SK-N-SH (cell line): ENCODE data around the gene MAPKAP1. TPM values are rescaled to one million over a fixed set of nuclear protein-coding genes. Genes with fewer than 3 reads are reported as not detected.

Source experiments
- CTCF ChIA-PET: fragments of 300-600, 350-600 bp; formaldehyde crosslinking; extraction: SDS; loops from one replicate; lab custom pipeline; 2021; lab: Yijun Ruan, JAX
- POLR2A ChIA-PET: fragments of 350-600 bp; sonication (Branson Sonifier 250); formaldehyde crosslinking; extraction: SDS; loops from one replicate; lab custom pipeline; 2020; ENCODE audit warnings: antibody characterized with exemption, inconsistent platforms; lab: Yijun Ruan, JAX
- DNase-seq: peaks from one replicate; pipeline ENCODE4 v3.0.0; 2012
- H2AFZ ChIP-seq: fragments of 200-600 bp; sonication (generic); 2 replicates; pipeline ENCODE4 v1.8.1; 2016; ENCODE audit warnings: antibody characterized with exemption, mild to moderate bottlenecking, low read depth
- H3F3A ChIP-seq: fragments of 200-600 bp; sonication (generic); replicated peaks from 2 replicates; pipeline ENCODE3; 2016; ENCODE audit warnings: antibody characterized with exemption, mild to moderate bottlenecking; ENCODE audit not compliant: insufficient read depth
- H3K27ac ChIP-seq, 2 experiments: fragments of 200-500 bp in 1 of 2; fragments of 200-600 bp in 1 of 2; sonication (Bioruptor generic) in 1 of 2; sonication (generic), shearing (Covaris generic) in 1 of 2; 2 replicates each; pipeline versions ENCODE4 v1.5.1 to v1.6.1; 2014 to 2016; ENCODE audit warnings: low read depth in 2 of 2, inconsistent platforms in 1 of 2, low read length in 1 of 2, mild to moderate bottlenecking in 1 of 2, mixed read lengths in 1 of 2
- H3K27me3 ChIP-seq: fragments of 200-600 bp; sonication (generic), shearing (Covaris generic); 2 replicates; pipeline ENCODE4 v1.6.1; 2016; ENCODE audit warnings: mixed run types; ENCODE audit not compliant: insufficient read depth
- H3K36me3 ChIP-seq, 2 experiments: fragments of 200-500 bp in 1 of 2; fragments of 200-600 bp in 1 of 2; sonication (Bioruptor generic) in 1 of 2; sonication (generic) in 1 of 2; replicated peaks in 1 of 2; 2 replicates each; pipeline versions ENCODE3 to v1.5.1; 2014 to 2016; ENCODE audit warnings: low read length in 1 of 2, mild to moderate bottlenecking in 1 of 2; ENCODE audit not compliant: insufficient read depth in 2 of 2, control insufficient read depth in 1 of 2
- H3K4me1 ChIP-seq, 2 experiments: fragments of 200-500 bp in 1 of 2; fragments of 200-600 bp in 1 of 2; sonication (Bioruptor generic) in 1 of 2; sonication (generic), shearing (Covaris generic) in 1 of 2; 2 replicates each; pipeline versions ENCODE4 v1.5.1 to v1.6.1; 2014 to 2016; ENCODE audit warnings: low read depth in 1 of 2, low read length in 1 of 2, mixed run types in 1 of 2; ENCODE audit not compliant: insufficient read depth in 2 of 2, control insufficient read depth in 1 of 2
- H3K4me2 ChIP-seq: fragments of 200-600 bp; sonication (generic), shearing (Covaris generic); 2 replicates; pipeline ENCODE4 v1.6.1; 2017; ENCODE audit warnings: mixed run types
- H3K4me3 ChIP-seq, 2 experiments: fragments of 200-500 bp in 1 of 2; fragments of 200-600 bp in 1 of 2; sonication (Bioruptor generic) in 1 of 2; sonication (generic), shearing (Covaris generic) in 1 of 2; 2 replicates each; pipeline versions ENCODE4 v1.5.1 to v1.8.1; 2014 to 2016; ENCODE audit warnings: low read depth in 2 of 2, inconsistent platforms in 1 of 2, low read length in 1 of 2, mild to moderate bottlenecking in 1 of 2, mixed read lengths in 1 of 2, moderate library complexity in 1 of 2
- H3K79me2 ChIP-seq: fragments of 200-600 bp; sonication (generic); 2 replicates; pipeline ENCODE4 v1.8.1; 2017; ENCODE audit warnings: mild to moderate bottlenecking; ENCODE audit not compliant: insufficient read depth
- H3K9ac ChIP-seq: fragments of 200-600 bp; sonication (generic); 2 replicates; pipeline ENCODE4 v1.6.1; 2017; ENCODE audit warnings: mixed run types
- H3K9me2 ChIP-seq: fragments of 200-600 bp; sonication (generic); 2 replicates; pipeline ENCODE4 v1.6.1; 2017; ENCODE audit warnings: mixed run types
- H3K9me3 ChIP-seq: fragments of 200-600 bp; sonication (generic); 2 replicates; pipeline ENCODE4 v1.6.1; 2017; ENCODE audit warnings: mixed run types, mild to moderate bottlenecking, moderate library complexity
- H4K20me1 ChIP-seq: fragments of 200-600 bp; sonication (generic); 2 replicates; pipeline ENCODE4 v1.6.1; 2017; ENCODE audit warnings: mild to moderate bottlenecking, mixed run types; ENCODE audit not compliant: insufficient read depth
- CTCF ChIP-seq: fragments of 200-600 bp; sonication (generic); IDR thresholded peaks from 2 replicates; pipeline ENCODE4 v1.6.1; 2017; ENCODE audit warnings: antibody characterized with exemption, mild to moderate bottlenecking, moderate library complexity
- ELF1 ChIP-seq: IDR thresholded peaks from 2 replicates; pipeline ENCODE4 v1.4.0; 2012
- EZH2phosphoT487 ChIP-seq: fragments of 200-600 bp; sonication (generic); IDR thresholded peaks from 2 replicates; pipeline ENCODE4 v1.6.1; 2017; ENCODE audit warnings: low read depth, mixed run types, mild to moderate bottlenecking, antibody characterized with exemption, moderate library complexity, borderline replicate concordance
- FOSL2 ChIP-seq: IDR thresholded peaks from 2 replicates; pipeline ENCODE4 v1.4.0; 2012; ENCODE audit warnings: low read depth, mild to moderate bottlenecking, moderate library complexity, borderline replicate concordance
- GABPA ChIP-seq: IDR thresholded peaks from 2 replicates; pipeline ENCODE4 v1.4.0; 2012; ENCODE audit warnings: low read depth, mild to moderate bottlenecking
- MXI1 ChIP-seq: IDR thresholded peaks from 2 replicates; pipeline ENCODE4 v1.6.1; 2012; ENCODE audit warnings: mild to moderate bottlenecking, low read depth, low read length, improper control_type of control experiment
- NFIC ChIP-seq: IDR thresholded peaks from 2 replicates; pipeline ENCODE4 v1.4.0; 2012; ENCODE audit warnings: borderline replicate concordance
- PBX3 ChIP-seq: IDR thresholded peaks from 2 replicates; pipeline ENCODE4; 2012
- POLR2AphosphoS5 ChIP-seq: IDR thresholded peaks from 2 replicates; pipeline ENCODE4 v1.6.1; 2012; ENCODE audit warnings: low read depth, low read length
- RAD21 ChIP-seq: IDR thresholded peaks from 2 replicates; pipeline ENCODE4 v1.6.1; 2012; ENCODE audit warnings: mild to moderate bottlenecking, low read length
- RCOR1 ChIP-seq: fragments of 150-350 bp; IDR thresholded peaks from 2 replicates; pipeline ENCODE4 v1.6.1; 2017; ENCODE audit warnings: antibody characterized with exemption, low read length
- REST ChIP-seq: IDR thresholded peaks from 2 replicates; pipeline ENCODE4 v1.6.1; 2012; ENCODE audit warnings: mild to moderate bottlenecking, low read depth, low read length, moderate library complexity
- RFX5 ChIP-seq: IDR thresholded peaks from 2 replicates; pipeline ENCODE4 v1.6.1; 2012; ENCODE audit warnings: mild to moderate bottlenecking, improper control_type of control experiment, low read length
- RXRA ChIP-seq: IDR thresholded peaks from 2 replicates; pipeline ENCODE4 v1.4.0; 2012; ENCODE audit warnings: low read depth, mild to moderate bottlenecking, borderline replicate concordance
- TAF1 ChIP-seq: IDR thresholded peaks from 2 replicates; pipeline ENCODE4 v1.6.1; 2012; ENCODE audit warnings: low read depth, mild to moderate bottlenecking, low read length, moderate library complexity, borderline replicate concordance
- TEAD4 ChIP-seq: IDR thresholded peaks from 2 replicates; pipeline ENCODE4 v1.4.0; 2012; ENCODE audit warnings: mild to moderate bottlenecking, borderline replicate concordance; ENCODE audit not compliant: insufficient read depth
- USF1 ChIP-seq: IDR thresholded peaks from 2 replicates; pipeline ENCODE4 v1.4.0; 2012; ENCODE audit warnings: low read depth, borderline replicate concordance
- ZBTB33 ChIP-seq: IDR thresholded peaks from 2 replicates; pipeline ENCODE4 v1.4.0; 2012; ENCODE audit warnings: low read depth, borderline replicate concordance
- WGBS: methylation state at CpG from one replicate; pipeline ENCODE4 v1.1.6; 2017; ENCODE audit warnings: low lambda C conversion rate; 5-methylcytosine and 5-hydroxymethylcytosine counted together
- polyA plus RNA-seq, 3 experiments: library from polyadenylated mRNA; depleted of rRNA; stranded (reverse); fragments of >200 nt; gene quantifications; 2 replicates each; pipeline ENCODE4 v1.2.3, GENCODE V29; 2012

Gene MAPKAP1
- polyA plus RNA-seq, 1 of the 3 experiments (the other 2 are of a cell fraction), result 117 TPM

- peaks cover 9% of the 10 kb centered on the region; the same call in 1 of the 2 replicates for H3K79me2 ChIP-seq
- no peak for TF ChIP-seq USF1
- no peak for TF ChIP-seq RAD21
- no peak for TF ChIP-seq ELF1
- no peak for TF ChIP-seq NFIC
- TF ChIP-seq EZH2phosphoT487, result no peak
- TF ChIP-seq RXRA, result no peak
- TF ChIP-seq RFX5, result no peak
- no peak for TF ChIP-seq TEAD4
- TF ChIP-seq RCOR1, result no peak
- no peak for TF ChIP-seq PBX3
- no peak for TF ChIP-seq FOSL2
- TF ChIP-seq POLR2AphosphoS5, result no peak
- H3K9ac ChIP-seq, result no peak overlapping the region
- no peak overlapping the region for H3K4me2 ChIP-seq
- H3K9me3 ChIP-seq, result peaks cover 11% of the 10 kb centered on the region; the same call in 1 of the 2 replicates
- no peaks in the 10 kb centered on the region for H4K20me1 ChIP-seq
- H3K4me3 ChIP-seq, result no peak overlapping the region
- ChIA-PET POLR2A (no interaction called here), CTCF (no interaction called here)
- H3F3A ChIP-seq, result peaks cover 7% of the 10 kb centered on the region
- peaks cover 3 to 5% of the 10 kb centered on the region in 2 experiments; a peak in 3 of 4 replicates for H3K4me1 ChIP-seq
- 86% methylated on average over 1 of the region's 1 CpG for WGBS
- H3K36me3 ChIP-seq, result peaks cover 2 to 40% of the 10 kb centered on the region in 2 experiments
- no peaks in the 10 kb centered on the region for H3K9me2 ChIP-seq
- H3K27ac ChIP-seq, result no peak overlapping the region
- H3K27me3 ChIP-seq, result no peaks in the 10 kb centered on the region
- H2AFZ ChIP-seq, result no peak overlapping the region
- DNase-seq, result no peak
Observed at GRCh38 chr9:125504616-125505015, 202.4 kb downstream of the MAPKAP1 start.

- WGBS, result 89% methylated on average over 1 of the region's 1 CpG
- POLR2A ChIA-PET, result no interaction called here
- TF ChIP-seq GABPA (no peak), REST (no peak), CTCF (no peak), MXI1 (no peak), ZBTB33 (no peak), TAF1 (no peak)
Observed at GRCh38 chr9:125497906-125498305, 209.1 kb downstream of the MAPKAP1 start.

More at GRCh38 chr9:125497906-125498305, 209.1 kb downstream of the MAPKAP1 start:
- H3K9me2 ChIP-seq, result no peaks in the 10 kb centered on the region
- CTCF ChIA-PET, result interaction anchor here (2.1 kb wide), 1 partner anchor 9 kb away, joined by 6 read pairs; no protein-coding TSS in a partner anchor
- no peaks in the 10 kb centered on the region for H3K27me3 ChIP-seq
- no peak overlapping the region for H3K4me2 ChIP-seq
- peaks cover 11% of the 10 kb centered on the region; the same call in 1 of the 2 replicates for H3K9me3 ChIP-seq
- H3K27ac ChIP-seq, result no peak overlapping the region
- no peak for DNase-seq
- no peak overlapping the region for H3K4me3 ChIP-seq
- H3K79me2 ChIP-seq, result no peaks in the 10 kb centered on the region
- peaks cover 0 to 30% of the 10 kb centered on the region in 2 experiments for H3K36me3 ChIP-seq
- H3F3A ChIP-seq, result no peaks in the 10 kb centered on the region
- H3K4me1 ChIP-seq, result peaks cover 0 to 18% of the 10 kb centered on the region in 2 experiments; a peak in 2 of 4 replicates
- H2AFZ ChIP-seq, result no peak overlapping the region
- no peak overlapping the region for H3K9ac ChIP-seq
- H4K20me1 ChIP-seq, result no peaks in the 10 kb centered on the region
